GM18858 (cell line): ENCODE data around the gene ABCB8.

ENCODE experiments used
- ATAC-seq: cut with Tn5 transposase; IDR thresholded peaks from one replicate; pipeline ENCODE4 v1.9.1; 2021; ENCODE audit not compliant: unreplicated experiment

Gene ABCB8

GRCh38 chr7:151056666-151057505, 28.6 kb downstream of the ABCB8 start:
- ATAC-seq = no peak

GRCh38 chr7:151057506-151057988, 29.3 kb downstream of the ABCB8 start, which contains the start of gene CDK5:
CDK5 (minus strand) TSS chr7:151057897; CDS start chr7:151057848, 49 bp downstream.
- peak; percentile 11 for ATAC-seq

DNA sequence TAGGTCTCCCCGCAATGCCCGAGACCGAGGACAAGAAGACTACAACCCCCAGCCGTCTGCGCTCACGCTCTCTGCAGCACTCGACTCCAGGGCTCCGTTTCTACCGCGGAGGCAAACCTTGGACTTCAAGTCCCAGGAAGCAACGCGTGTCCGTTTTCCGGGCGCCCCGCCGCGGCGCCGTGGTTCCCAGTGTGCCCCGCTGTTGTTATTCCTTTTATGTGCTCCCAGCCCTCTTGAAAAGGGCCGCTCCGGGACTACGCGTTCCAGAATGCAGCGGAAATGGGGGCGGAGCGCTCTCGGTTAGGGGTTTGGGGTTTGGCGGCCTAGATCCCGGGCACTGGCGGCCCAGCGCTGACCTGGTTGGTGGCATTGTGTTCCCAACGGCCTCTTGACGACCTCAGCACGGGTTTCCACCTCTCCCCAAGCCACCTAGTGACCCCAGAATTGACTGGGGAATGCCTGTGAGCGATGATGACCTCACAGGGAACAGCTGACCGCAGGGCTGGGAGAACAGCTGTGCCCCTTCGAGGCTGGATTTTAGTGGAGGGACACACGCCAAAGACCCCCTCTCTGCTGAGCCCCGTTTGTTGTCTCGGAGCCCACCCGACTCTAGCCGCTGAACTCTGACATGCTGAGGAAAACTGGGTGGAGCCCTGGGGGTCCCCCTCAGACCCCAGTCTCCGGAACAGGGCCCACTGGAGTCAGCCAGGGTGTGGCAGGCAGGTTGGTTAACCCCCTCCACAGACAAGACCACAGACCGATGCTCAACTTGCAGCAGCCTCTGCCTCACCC, 29.9 kb downstream of the ABCB8 start:
- ATAC-seq = peak; percentile 81

DNA sequence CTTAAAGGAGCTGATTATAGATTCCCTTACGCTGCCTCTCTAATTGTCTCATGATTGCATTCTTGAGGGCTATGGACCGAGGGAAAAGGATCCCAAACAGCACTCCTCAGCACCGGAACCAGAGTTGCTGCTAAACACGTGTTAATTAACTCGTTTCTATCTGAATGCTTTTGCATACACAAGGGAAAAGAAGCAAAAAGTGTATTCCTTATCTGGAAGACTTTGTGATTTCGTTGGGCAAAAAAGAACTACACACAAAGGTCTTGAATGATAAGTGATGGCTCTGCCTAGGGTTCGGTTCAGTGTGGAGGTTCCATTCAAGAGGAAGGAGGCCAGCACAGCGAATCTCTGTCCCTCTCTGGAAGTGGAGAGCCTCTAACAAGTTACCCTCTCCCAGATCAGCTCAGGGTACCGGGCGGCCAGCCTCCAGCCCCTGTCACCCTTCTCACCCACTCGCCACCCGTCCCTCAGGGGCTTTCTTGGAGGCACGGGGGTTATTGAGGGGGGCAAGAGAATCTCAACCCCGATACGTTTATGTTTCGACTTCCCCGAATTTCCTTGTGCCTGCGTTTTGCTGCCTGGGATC, 30.6 kb downstream of the ABCB8 start:
- no peak for ATAC-seq

GRCh38 chr7:151059367-151060112, 31.3 kb downstream of the ABCB8 start, which contains the start of gene SLC4A2:
SLC4A2 (plus strand) TSS chr7:151059589; CDS start chr7:151061988, 2,399 bp downstream.
- ATAC-seq = no peak

- no peak for ATAC-seq
Measured at GRCh38 chr7:151060113-151060415, 31.8 kb downstream of the ABCB8 start.

DNA sequence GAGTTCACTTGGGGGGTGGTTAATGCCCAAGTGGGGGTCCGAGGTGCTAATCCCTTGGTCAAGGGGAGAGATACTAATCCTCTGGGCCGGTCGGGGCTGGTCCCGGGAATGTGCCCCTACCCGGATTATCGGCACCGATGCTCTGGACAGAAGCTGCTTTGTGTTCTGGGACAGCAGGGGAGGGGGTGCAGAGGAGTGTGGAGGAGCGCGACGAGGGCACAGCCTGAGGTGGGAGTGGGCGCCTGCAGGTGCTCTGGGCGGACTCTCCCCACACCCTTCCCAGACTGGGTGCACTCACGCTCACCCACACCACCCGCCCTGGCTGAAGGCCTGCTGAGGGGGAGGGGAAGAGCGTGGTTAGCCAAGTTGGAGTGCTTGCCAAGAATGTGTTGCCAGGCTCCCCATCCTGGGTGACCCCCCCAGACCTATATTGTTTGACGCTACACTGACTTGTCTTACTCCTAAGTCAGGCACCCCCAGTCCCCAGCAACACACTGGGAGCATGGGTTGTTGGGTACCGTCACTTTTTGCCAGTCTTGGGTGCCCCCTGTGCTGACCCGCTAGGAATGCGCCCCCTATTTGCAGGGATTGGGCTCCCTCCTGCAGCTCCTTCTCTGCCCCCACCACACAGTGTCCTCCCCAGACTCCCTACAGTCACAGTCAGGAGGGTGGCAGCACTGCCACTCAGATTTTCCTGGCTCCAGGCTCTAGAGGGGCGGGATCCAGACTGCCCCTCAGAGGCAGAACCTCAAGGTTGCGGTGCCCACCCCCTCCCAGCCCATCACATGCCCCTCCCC, 32.4 kb downstream of the ABCB8 start:
- ATAC-seq = no peak

DNA sequence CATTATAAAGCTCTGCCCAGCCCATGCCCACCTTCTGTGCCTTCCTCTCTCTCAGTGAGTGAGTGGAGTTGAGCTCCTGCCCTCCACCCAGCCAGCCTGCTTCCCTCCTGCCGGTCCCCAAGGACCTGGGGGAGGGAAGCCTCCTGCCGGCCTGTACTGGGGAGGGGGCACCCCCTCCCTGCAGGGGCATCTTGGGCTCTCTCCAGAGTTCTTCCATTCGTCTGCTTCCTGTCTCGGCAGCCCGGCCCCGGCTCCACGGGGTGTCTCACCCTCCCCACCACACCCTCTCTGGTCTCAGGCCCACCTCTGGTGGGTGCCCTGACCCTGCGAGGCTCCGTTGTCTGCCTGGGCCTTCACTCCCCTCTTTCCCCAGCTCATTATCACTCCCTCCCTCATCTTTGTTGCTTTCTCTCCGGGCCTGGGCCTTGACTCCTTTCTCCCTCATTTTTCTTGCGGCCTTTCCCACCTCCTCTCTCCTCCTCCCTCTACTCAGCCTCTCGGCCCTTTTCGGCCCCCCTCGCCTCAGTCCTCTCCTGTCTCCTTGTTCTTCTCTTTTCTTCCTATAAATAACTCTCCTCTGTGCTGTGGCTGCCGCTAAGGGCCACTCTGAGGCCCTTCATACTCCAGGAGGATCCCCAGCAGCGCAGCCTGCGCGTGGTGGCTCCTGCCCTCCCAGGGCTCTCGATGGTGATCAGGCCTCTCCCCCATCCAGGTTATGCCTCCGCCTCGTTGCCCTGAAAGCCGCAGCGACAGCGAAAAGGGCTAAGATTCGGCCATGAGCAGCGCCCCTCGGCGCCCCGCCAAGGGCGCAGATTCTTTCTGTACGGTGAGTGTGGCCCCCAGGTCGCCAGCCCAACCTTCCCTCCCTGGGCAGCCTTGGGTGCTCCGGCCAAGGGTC, 33.2 kb downstream of the ABCB8 start:
- no peak for ATAC-seq

DNA sequence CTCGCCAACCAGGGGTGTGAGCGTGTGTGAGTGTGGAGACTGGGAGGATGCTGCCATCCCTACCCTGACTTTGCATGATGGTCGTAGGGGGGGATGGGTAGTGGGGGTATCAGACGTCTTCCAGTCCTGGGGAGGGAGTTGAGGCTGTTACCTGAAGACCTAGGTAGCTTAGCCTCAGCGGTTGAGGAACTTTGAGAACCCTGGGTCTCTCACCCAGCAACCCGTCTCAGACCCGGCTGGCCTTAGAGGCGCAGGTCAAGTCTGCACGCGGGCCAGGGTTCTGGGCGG, 33.8 kb downstream of the ABCB8 start:
- ATAC-seq = no peak

- no peak for ATAC-seq
Measured at GRCh38 chr7:151062399-151063211, 34.4 kb downstream of the ABCB8 start.

GRCh38 chr7:151063212-151063561, 34.9 kb downstream of the ABCB8 start:
- no peak for ATAC-seq

DNA sequence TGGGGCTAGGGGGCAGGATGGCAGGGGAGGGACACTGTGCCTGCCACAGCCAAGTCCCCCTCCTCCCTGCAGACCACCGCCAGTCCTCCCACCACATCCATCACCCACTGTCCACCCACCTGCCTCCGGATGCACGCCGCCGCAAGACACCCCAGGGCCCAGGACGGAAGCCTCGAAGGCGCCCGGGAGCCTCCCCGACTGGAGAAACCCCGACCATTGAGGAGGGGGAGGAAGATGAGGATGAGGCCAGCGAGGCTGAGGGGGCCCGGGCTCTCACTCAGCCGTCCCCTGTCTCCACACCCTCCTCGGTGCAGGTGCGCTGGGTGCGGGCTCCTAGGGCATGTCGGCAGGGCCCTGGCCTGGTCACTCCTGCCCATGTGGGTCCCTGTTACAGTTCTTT, 36.2 kb downstream of the ABCB8 start:
- ATAC-seq = no peak

GRCh38 chr7:151064993-151065392, 36.7 kb downstream of the ABCB8 start:
- ATAC-seq = no peak

GRCh38 chr7:151065516-151065915, 37.3 kb downstream of the ABCB8 start:
- ATAC-seq = no peak

GRCh38 chr7:151066273-151066974, 38.2 kb downstream of the ABCB8 start:
- no peak for ATAC-seq

DNA sequence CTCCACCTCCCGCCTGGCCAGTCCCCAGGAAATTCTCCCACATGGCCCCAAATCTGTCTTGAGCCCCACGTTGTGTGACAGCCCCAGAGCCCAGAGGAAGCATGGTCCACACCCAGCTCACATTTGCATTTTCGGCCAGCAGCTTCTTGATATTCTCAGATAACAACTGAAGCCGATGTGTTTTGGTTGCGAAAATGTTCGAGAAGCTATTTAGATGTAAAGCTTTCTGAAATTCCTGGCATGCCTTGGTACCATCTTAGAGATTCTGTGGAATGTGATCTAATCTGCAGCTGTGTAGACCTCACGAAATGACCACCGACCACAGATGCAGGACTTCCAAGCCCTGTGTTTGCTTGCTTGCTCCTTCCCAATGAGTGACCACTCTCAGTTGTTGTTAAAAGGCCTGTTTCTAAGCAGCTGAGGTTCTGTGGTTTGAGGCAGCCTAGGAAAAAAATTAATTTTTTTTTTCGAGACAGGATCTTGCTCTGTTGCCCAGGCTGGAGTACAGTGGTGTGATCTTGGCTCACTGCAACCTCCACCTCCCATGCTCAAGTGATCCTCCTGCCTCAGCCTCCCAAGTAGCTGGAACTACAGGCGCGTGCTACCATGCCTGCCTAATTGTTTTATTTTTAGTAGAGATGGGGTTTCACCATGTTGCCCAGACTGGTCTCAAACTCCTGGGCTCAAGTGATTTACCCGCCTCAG, 40.0 kb downstream of the ABCB8 start:
- ATAC-seq = no peak

GRCh38 chr7:151069841-151070573, 41.8 kb downstream of the ABCB8 start:
- ATAC-seq = no peak
